Brain microvascular endothelial cell (primary cell): ENCODE measurements around the gene BFSP1.

Experiments
- DNase-seq: peaks from one replicate; pipeline ENCODE4 v3.0.0-alpha.2; 2020
- H3K27ac ChIP-seq: fragments of 250-450 bp; sonication (Bioruptor Pico); 2 replicates; pipeline ENCODE4 v1.5.1; 2020; ENCODE audit warnings: mild to moderate bottlenecking, moderate library complexity
- H3K27me3 ChIP-seq: fragments of 250-450 bp; sonication (Bioruptor Pico); replicated peaks from 2 replicates; pipeline ENCODE4 v1.5.1; 2020; ENCODE audit warnings: mild to moderate bottlenecking
- H3K36me3 ChIP-seq: fragments of 250-450 bp; sonication (Bioruptor Pico); replicated peaks from 2 replicates; pipeline ENCODE4 v1.5.1; 2020; ENCODE audit warnings: mild to moderate bottlenecking
- H3K4me3 ChIP-seq: 2 replicates; pipeline ENCODE4 v1.5.1; 2011; ENCODE audit warnings: low read depth, mild to moderate bottlenecking, control low read depth, low read length, moderate library complexity
- in situ Hi-C: cut with HindIII; loops from 2 replicates; pipeline ENCODE4 v1.10.0; 2017; ENCODE audit warnings: low sequenced_read_pairs, low pct_ligation_motif_present
- TF ChIP-seq, protein P1 (sequence below): IDR thresholded peaks from 2 replicates; pipeline ENCODE4 v1.5.1; 2011; ENCODE audit warnings: low read depth, mild to moderate bottlenecking, moderate library complexity, low read length, control low read depth, inconsistent platforms; ENCODE audit errors: missing control alignments

Gene BFSP1

DNA sequence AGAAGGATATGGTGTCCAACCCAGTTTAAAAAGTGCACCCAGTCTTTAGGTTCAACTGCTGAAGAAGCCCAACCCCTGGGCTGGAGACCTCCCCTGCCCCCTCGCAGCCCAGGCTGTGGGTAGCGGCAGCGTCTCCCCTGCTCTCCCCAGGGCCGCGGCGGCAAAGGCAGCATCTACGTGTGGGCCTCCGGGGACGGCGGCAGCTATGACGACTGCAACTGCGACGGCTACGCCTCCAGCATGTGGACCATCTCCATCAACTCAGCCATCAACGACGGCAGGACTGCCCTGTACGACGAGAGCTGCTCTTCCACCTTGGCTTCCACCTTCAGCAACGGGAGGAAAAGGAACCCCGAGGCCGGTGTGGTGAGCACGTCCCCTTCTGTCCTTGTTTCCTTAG lies 77.6 kb downstream of the BFSP1 start:
- in situ Hi-C loops = no loop called here
- Histone ChIP-seq H3K4me3 (no peak overlapping the region), H3K27me3 (no peaks in the 10 kb centered on the region), H3K36me3 (no peaks in the 10 kb centered on the region), H3K27ac (no peak overlapping the region)
- TF ChIP-seq, protein P1, sequence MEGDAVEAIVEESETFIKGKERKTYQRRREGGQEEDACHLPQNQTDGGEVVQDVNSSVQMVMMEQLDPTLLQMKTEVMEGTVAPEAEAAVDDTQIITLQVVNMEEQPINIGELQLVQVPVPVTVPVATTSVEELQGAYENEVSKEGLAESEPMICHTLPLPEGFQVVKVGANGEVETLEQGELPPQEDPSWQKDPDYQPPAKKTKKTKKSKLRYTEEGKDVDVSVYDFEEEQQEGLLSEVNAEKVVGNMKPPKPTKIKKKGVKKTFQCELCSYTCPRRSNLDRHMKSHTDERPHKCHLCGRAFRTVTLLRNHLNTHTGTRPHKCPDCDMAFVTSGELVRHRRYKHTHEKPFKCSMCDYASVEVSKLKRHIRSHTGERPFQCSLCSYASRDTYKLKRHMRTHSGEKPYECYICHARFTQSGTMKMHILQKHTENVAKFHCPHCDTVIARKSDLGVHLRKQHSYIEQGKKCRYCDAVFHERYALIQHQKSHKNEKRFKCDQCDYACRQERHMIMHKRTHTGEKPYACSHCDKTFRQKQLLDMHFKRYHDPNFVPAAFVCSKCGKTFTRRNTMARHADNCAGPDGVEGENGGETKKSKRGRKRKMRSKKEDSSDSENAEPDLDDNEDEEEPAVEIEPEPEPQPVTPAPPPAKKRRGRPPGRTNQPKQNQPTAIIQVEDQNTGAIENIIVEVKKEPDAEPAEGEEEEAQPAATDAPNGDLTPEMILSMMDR = no peak
- no peak for DNase-seq

DNA sequence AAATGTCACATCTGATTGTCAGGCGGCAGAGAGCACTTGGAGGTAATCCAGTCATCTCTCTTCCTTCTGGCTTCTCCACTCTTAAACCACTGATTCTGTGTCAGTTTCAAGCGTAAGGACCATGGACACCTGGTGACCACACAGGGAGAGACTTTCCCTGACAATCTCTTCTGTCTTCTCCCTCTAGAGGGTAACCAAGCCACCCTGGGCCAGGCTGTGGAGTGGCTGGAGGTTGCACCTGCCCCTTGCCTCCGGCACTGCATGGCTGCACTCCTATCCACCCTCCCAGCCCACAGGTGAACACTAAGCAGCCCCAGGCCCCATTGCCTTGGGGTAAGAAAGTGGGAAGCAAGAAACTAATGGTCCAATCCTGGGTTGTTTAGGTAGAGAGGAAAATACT lies 78.7 kb downstream of the BFSP1 start:
- in situ Hi-C loops = no loop called here
- Histone ChIP-seq H3K27me3 (no peaks in the 10 kb centered on the region), H3K27ac (no peak overlapping the region), H3K4me3 (no peak overlapping the region), H3K36me3 (no peaks in the 10 kb centered on the region)
- TF ChIP-seq, protein P1 = no peak
- DNase-seq = no peak

DNA sequence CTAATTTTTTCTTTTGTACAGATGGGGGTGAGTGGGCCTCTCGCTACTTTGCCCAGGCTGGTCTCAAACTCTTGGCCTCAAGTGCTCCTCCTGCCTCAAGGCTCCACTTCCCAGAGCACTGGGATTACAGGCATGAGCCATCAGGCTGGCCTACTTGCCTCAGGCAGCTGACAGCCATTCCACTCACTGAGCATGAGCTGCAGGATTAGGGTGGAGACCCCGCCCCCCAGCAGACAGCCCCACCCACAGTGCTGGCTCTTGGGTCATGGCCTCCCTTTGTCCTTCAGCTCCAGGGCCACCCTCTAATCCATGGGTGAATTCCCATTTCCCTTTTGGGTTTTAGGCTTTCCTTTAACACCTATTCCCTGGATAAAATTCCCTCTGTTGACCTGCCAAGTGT lies 82.1 kb downstream of the BFSP1 start:
- DNase-seq = no peak
- Histone ChIP-seq H3K27ac (no peak overlapping the region), H3K27me3 (no peaks in the 10 kb centered on the region), H3K36me3 (no peaks in the 10 kb centered on the region), H3K4me3 (no peak overlapping the region)
- in situ Hi-C loops = no loop called here
- TF ChIP-seq, protein P1 = no peak

DNA sequence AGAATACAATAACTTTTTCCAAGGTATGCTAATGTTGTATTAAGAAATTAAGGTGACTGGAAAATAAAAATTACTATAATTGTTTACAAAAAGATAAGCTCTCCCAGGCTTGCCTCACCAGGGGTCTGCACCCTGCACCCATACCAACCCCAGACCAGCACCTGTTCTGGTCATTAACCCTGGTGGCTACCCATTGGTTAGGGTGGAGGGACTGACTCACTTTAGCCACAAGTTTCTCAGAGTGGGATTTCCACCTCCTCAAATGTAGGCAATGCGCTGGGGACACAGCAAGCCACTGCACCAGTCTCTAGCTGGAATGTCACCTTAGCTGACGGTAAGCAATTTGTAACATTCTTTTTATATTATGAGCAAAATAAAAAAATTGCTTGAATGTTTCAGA lies 83.1 kb downstream of the BFSP1 start:
- H3K4me3 ChIP-seq = no peak overlapping the region
- in situ Hi-C loops = no loop called here
- DNase-seq = no peak
- TF ChIP-seq, protein P1 = no peak
- H3K36me3 ChIP-seq = no peaks in the 10 kb centered on the region
- H3K27me3 ChIP-seq = no peaks in the 10 kb centered on the region
- no peak overlapping the region for H3K27ac ChIP-seq

DNA sequence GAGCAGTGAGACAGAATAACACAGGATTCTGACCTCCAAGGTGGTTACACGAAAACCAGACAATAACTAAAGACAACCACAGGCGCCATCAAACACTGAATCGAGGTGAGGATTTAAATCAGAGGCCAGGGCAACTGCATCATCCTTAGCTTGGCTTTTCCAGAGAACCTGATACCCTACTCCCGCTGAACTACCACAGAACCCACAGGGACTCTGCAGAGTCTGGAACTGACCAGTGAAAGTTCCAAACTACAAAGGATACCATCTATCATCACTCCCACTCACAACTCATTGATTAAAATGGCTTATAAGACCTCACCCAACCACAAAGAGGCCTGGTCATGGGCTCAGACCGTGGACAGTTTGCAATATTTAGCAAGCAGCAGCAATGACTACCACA lies 85.0 kb downstream of the BFSP1 start:
- in situ Hi-C loops = no loop called here
- Histone ChIP-seq H3K36me3 (no peaks in the 10 kb centered on the region), H3K27me3 (no peaks in the 10 kb centered on the region), H3K27ac (no peak overlapping the region), H3K4me3 (no peak overlapping the region)
- DNase-seq = no peak
- TF ChIP-seq, protein P1 = no peak

DNA sequence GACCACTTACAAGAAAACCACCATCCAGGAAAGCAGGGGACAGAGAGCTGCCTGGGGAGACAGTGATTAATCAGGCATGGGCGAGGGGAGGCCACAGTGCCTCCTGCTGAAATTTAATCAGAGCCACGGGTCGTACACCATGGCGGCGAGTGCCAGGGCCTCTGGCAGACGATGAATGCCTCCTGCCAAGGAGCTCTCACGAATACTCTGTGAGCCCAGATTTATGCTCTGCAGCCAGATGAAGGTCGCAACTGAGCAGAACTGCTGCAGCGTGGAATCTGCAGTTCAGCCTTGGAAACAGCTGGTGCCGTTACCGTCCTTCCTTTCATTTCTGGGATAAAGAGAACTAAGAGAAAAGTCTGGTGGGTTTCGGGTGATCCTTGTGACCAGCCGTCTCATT lies 85.6 kb downstream of the BFSP1 start:
- TF ChIP-seq, protein P1 = no peak

More for the DNA sequence above, 85.6 kb downstream of the BFSP1 start:
- in situ Hi-C loops = no loop called here
- DNase-seq = no peak
- no peaks in the 10 kb centered on the region for H3K36me3 ChIP-seq
- no peak overlapping the region for H3K27ac ChIP-seq
- H3K4me3 ChIP-seq = no peak overlapping the region
- H3K27me3 ChIP-seq = no peaks in the 10 kb centered on the region
